ENCODE data around the gene EHMT1.

- TF ChIP-seq SRF (CRISPR knock-in tag; IDR thresholded peaks at IDR 0.05) (no peak), EZH2 (IDR thresholded peaks at IDR 0.05; ENCODE audit: borderline replicate concordance, low read depth, low read length) (no peak), CHD7 (IDR thresholded peaks at IDR 0.05; ENCODE audit: low read depth, low read length) (no peak), KLF6 (CRISPR knock-in tag; IDR thresholded peaks at IDR 0.05; ENCODE audit: borderline replicate concordance) (no peak), POLR2A (conservative IDR thresholded peaks at IDR 0.05) (no peak), RBBP5 (IDR thresholded peaks at IDR 0.05; ENCODE audit: borderline replicate concordance, insufficient read depth, low read length, poor library complexity, severe bottlenecking) (no peak), ZBTB43 (CRISPR knock-in tag; IDR thresholded peaks at IDR 0.05) (no peak), MTF1 (CRISPR knock-in tag; IDR thresholded peaks at IDR 0.05; ENCODE audit: borderline replicate concordance) (no peak), LEF1 (IDR thresholded peaks at IDR 0.05) (no peak), CXXC5 (CRISPR knock-in tag; IDR thresholded peaks at IDR 0.05) (no peak), TCF7L2 (IDR thresholded peaks at IDR 0.05; ENCODE audit: low read depth, low read length) (no peak), SMC3 (conservative IDR thresholded peaks at IDR 0.05; ENCODE audit: insufficient read depth, low read depth, low read length) (no peak), RFX5 (IDR thresholded peaks at IDR 0.05; ENCODE audit: low read depth, low read length) (no peak)
These were observed 16.1 kb upstream of the EHMT1 start for GRCh38 chr9:137602661-137603060.
